Suppressor macrophage (primary cell): ENCODE results near the gene CDKN2D.

Source experiments
- DNase-seq, 4 experiments: peaks; one replicate each; pipeline ENCODE4 v3.0.0-alpha.2; 2020 to 2022
- total RNA-seq, 17 experiments: gene quantifications; one replicate each; lab custom pipeline; 2026; ENCODE audit warnings: mixed read lengths in 6 of 17, inconsistent platforms in 3 of 17; lab: John Stamatoyannopoulos, UW

CDKN2D gene
- total RNA-seq, result 1.0 to 5.7 (median 1.8) reads per million in 17 experiments

DNA sequence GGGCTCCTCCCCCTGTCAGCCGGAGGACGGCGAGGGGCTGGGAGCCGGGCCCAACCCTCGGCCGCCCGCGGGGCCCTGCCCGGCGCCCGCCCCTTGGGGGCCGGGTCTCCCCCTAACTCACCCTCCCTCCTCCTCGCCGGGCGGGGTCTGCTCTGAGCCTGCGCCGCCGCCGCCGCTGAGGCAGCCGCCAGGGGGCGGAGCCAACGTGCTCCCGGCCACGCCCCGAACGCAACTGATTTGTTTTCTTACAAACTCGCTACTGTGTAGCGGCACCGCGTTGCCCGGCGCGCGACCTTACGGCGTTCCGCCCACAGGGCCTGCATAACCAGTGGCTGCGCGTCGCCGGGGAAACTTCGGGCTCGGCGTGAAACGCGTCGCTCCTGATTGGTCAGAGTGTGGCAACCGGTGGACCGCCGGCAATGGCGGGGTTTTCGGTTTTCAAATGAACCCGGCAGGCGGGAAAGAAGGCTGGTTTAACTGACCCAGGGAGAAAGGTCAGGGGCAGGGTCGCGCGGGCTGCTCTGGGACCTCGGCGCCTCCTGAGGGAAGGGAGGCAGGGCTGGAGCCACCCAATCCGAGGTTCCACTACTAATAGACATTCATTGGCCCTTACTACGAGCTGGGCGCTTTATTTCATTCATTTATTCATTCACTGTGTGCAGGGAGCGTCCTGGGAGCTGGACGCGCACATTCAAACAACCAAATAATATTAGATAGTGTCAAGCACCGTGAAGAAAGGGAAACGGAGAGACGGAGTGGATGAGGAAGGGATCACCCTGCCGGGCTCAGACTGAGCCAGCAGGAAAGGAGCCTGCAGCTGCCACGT, at the start of gene CDKN2D:
Gene CDKN2D, minus strand, starts transcription at position 154 of the 826 bp plus-strand sequence. CDS start 326 bp downstream, outside the sequence.
- peak; percentile 100 for DNase-seq

DNA sequence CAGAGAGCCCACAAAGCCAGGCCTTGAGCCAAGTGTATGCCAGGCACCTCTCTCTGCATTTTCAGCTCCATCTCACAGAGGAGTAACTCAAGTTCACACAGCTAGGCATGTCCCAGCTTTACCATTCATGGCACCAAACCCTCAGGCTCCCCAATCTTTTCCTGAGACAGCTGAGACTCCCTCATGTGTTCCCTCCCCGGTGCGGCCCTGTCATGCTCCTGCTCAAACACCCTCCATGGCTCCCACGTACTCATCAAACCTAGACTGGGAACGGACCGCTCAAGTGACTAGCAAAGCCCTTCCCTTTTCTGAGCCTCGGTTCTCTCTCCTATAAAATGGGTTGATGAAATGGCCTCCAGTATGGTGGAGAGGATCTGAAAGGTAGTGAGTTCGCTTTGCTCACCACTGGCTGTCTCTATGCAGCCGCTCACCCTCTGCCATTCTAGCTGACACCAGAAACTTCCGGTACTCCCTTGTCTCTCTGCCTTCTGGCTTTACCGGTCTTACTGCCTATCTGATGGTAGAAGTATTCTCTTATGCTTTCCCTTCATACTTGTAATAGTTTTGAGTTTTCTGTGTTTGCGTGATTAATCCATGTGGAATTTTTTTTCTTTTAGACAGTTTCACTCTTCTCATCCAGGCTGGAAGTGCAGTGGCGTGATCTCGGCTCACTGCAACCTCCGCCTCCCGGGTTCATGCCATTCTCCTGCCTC, 48.8 kb upstream of the CDKN2D start:
- no peak for DNase-seq

- DNase-seq, result no peak
Measured at GRCh38 chr19:10615429-10616023, 46.7 kb upstream of the CDKN2D start.

DNA sequence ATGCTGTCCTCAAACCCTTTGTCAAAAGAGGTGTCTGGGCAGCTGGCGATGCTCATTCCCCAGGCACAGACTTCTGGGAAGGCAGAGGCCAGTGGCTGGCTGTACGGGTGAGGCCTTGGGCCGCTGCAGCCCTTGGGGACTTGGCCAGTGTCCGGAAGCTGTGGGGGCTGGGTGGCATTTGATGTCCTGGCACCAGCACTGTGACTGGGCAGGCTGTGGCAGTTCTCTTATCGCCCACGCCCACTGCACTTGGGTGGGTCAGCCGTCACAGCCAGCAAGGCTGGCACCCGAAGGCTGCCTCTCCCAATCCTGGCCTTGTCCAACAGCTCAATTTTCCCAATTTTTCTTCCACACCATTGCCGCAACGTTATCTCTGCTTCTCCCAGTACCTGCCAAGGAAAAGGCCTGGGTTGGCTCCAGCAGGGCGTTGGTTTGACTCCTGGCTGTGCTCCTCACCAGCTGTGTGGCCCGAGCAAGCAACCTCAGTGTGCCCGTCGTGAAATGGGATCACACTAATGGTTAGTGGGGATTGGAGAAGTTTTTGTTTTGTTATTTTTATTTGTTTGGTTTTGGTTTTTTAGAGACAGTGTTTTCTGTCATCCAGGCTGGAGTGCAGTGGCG, 43.8 kb upstream of the CDKN2D start:
- DNase-seq, result no peak

- DNase-seq, result no peak
Measured at GRCh38 chr19:10611907-10612306, 43.1 kb upstream of the CDKN2D start.

GRCh38 chr19:10604460-10604980, 35.7 kb upstream of the CDKN2D start:
- peak; percentile 18 to 64 (median 52) for DNase-seq

DNA sequence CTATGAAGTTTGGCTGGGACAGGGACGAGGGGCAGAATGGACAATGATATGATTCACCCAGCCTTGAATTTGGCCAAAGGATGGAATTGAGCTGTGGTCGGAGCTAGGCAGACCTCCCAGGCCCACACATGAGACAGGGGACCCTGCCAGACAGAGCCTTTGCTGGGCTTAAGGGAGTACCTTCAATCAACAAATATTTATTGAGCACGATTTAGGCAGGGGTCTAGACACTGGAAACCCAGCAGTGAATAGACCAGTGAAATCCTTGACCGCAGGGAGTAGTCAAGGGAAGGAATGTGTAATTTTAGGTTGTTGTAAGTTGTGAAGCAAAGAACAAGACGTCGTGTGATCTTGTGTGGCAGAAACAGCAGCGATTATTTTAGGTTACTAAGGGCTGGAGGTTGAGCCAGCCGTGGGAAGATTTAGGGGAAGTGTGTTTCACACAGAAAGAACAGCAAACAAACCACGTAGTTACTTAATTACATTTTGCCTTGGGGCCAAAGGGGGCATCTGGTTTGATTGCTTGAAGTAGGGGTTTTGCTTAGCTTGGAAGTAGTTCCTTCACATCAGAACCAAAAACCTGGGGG, 35.2 kb upstream of the CDKN2D start:
- peak; percentile 85 to 94 (median 89) for DNase-seq

DNA sequence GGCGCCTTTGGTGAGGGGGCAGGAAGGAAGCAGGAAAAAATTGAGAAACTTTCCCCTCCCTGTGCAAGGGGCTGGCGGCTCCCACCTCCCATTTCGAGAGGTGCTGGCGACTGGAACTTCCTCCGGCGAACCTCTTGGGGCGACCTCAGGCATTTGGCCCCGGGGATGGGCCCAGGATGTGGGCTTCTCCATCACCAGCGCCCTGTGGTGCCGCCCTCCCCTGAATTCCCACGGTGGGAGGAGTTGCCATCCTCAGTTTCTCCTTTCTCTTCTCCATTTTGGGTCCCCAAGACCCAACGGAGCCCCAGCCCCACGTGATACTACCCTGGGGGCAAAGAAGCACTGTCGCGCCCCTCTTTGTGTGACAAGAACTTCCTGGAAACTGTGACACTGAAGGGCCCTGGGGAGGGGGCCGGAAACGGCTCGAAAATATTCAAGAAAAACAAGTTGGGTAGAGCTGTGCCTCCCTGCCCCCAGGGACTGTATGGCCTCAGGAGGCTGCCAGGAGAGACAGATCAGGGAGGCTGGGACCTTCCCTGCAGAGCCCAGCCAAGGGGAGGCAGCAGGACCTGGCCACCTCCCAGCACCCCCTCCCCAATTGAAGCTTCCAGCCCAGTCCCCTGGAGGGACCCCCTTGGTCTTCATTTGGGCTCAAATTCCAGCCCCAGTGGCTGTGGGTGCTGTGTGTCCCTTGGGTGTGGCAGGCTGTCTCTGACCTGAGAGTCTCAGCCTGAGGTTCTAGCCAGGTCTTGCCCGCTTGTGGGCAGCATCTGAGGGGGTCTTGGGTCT, 34.5 kb upstream of the CDKN2D start:
- peak in 3 of 4 experiments; percentile 24 to 46 (median 39) for DNase-seq

DNA sequence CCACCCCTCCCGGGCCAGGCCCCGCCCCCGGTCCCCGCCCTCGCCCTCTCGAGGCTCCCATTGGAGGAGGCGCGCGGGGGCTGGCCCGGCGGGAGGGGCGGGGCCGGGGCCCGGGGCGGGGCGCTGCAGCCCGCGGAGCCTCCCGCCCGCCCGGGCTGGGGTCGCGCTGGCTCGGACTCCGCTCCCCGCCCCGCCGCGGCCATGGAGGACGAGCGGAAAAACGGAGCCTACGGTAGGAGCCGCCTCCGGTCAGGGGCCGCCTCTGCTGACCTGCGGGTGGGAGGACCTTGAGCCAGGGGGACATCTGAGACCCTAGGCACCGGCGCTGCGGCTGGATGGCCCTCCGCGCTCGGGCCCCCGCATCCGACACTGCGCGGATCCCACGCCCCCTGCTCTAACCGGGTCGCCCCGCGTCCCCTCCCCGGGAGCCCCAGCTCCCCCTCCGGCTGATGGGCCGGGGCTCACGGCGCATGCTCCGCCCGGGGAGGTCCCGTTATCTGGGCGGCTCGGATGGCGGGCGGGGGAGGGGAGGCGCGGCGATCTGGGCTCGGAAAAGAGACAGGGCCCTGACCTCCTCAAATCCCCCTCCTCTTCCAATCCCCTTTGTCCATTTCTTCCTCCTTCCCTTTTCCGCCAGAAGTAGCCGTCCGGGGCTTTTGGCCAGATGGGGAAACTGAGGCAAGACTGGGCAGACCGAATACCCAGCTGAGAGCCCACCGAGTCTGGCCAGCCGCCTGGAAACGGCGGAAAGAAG, 33.7 kb upstream of the CDKN2D start:
- DNase-seq, result peak; percentile 80 to 95 (median 90)

GRCh38 chr19:10601999-10602329, 33.2 kb upstream of the CDKN2D start:
- DNase-seq, result no peak

DNA sequence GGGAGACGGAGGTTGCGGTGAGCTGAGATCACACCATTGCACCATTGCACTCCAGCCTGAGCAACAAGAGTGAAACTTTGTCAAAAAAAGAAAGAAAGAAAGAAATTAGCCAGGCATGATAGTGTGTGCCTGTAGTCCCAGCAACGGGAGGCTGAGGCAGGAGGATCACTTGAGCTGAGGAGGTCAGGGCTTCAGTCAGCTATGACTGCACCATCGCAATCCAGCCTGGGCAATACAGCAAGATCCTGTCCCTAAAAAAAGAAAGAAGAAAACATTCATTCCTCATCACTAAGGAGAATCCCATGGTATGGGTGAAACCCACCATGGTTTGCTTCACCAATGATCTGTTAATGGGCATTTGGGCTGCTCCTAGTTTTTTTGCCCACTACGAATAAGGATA, 31.4 kb upstream of the CDKN2D start:
- DNase-seq, result no peak

GRCh38 chr19:10593820-10594637, 25.2 kb upstream of the CDKN2D start:
- DNase-seq, result peak; percentile 56 to 71 (median 68)

DNA sequence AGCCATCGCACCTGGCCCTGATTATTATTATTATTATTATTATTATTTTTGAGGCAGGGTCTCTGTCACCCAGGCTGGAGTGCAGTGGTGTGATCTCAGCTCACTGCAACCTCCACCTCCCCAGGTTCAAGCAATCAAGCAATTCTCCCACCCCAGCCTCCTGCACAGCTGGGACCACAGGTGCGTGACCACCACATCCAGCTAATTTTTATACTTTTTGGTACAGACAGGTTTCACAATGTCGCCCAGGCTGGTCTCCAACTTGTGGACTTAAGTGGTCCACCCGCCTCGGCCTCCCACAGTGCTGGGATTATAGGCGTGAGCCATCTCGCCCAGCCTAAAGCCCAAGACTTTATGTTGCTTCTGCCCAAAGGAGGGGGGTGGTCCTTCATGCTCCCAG, 24.4 kb upstream of the CDKN2D start:
- DNase-seq, result no peak

GRCh38 chr19:10587839-10588150, 19.0 kb upstream of the CDKN2D start:
- no peak for DNase-seq

- no peak for DNase-seq
Measured at GRCh38 chr19:10587022-10587838, 18.5 kb upstream of the CDKN2D start, which contains the start of gene AP1M2. TSS of gene AP1M2 (minus strand) at chr19:10587312. CDS start at chr19:10587231, 81 bp downstream.

DNA sequence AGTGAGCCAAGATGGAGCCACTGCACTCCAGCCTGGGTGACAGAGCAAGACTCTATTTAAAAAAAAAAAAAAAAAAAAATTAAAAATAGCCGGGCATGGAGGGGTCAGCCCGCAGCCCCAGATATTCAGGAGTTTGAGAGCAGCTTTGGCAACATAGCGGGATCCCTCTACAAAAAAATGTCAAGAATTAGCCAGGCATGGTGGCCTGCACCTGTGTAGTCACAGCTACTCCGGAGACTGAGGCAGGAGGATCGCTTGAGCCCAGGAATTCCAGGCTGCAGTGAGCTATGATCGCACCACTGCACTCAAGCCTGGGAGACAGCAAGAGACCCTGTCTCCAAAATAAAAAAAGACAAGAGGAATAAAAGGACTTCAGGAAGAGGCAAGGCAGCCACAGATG, 17.6 kb upstream of the CDKN2D start:
- DNase-seq, result no peak

GRCh38 chr19:10583036-10583776, 14.4 kb upstream of the CDKN2D start:
- peak; percentile 20 to 61 (median 48) for DNase-seq

DNA sequence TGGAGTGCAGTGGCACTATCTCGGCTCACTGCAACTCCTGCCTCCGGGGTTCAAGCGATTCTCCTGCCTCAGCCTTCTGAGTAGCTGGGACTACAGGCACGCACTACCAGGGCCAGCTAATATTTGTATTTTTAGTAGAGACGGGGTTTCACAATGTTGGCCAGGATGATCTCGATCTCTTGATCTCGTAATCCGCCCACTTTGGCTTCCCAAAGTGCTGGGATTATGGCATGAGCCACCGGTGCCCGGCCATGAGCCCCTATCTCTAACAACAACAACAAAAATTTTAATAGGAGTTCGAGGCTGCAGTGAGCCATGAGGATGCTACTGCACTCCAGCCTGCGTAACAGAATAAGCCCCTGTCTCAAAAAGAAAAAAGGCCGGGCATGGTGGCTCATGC, 13.3 kb upstream of the CDKN2D start:
- DNase-seq, result peak in 3 of 4 experiments; percentile 34 to 56 (median 50)
